GM21825 (cell line): ENCODE measurements around the gene FAF2.
A peak's percentile ranks its signal among the peaks of the same experiment; 100 is the strongest.
"Not testable (repeated sequence)": the region's sequence is repeated elsewhere in the genome, so short reads cannot be mapped to it uniquely, and the experiment has no call there.

ENCODE experiments used
- ATAC-seq: cut with Tn5 transposase; IDR thresholded peaks from one replicate; pipeline ENCODE4 v1.9.1; 2021; ENCODE audit warnings: mild to moderate bottlenecking, moderate library complexity; ENCODE audit not compliant: unreplicated experiment

FAF2 gene, protein sequence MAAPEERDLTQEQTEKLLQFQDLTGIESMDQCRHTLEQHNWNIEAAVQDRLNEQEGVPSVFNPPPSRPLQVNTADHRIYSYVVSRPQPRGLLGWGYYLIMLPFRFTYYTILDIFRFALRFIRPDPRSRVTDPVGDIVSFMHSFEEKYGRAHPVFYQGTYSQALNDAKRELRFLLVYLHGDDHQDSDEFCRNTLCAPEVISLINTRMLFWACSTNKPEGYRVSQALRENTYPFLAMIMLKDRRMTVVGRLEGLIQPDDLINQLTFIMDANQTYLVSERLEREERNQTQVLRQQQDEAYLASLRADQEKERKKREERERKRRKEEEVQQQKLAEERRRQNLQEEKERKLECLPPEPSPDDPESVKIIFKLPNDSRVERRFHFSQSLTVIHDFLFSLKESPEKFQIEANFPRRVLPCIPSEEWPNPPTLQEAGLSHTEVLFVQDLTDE

DNA sequence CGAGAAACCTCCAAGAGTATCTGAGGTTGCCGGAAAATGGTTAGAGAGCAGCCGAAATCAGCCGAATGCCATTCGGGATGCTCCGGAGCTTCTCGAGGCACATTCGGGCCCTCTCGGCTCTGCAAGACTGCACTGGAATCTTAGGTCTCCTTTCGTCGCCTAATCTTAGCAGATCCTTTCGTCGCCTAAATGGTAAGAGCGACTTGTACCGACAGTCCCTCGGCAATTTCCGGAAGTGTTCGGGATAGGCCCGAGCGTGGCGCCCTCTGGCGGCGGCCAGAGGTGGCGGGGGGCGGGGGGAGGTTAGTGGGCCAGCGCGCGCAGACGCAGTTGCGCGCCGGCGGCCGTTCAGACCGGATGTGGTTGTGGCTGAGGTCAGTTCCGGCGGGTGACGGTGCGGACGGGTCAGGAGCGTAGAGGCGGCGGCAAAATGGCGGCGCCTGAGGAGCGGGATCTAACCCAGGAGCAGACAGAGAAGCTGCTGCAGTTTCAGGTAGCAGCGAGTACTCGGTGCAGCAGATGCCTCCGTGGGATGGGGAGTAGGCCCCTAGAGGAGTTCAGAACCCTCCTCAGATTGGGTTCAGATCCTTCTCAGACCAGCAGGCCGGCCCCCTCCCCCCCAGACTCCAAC lies at the start of gene FAF2:
Gene FAF2 (plus strand): TSS at position 408 of the 631 bp plus-strand sequence. CDS start 23 bp downstream, at position 431.
- ATAC-seq = peak; percentile 94

DNA sequence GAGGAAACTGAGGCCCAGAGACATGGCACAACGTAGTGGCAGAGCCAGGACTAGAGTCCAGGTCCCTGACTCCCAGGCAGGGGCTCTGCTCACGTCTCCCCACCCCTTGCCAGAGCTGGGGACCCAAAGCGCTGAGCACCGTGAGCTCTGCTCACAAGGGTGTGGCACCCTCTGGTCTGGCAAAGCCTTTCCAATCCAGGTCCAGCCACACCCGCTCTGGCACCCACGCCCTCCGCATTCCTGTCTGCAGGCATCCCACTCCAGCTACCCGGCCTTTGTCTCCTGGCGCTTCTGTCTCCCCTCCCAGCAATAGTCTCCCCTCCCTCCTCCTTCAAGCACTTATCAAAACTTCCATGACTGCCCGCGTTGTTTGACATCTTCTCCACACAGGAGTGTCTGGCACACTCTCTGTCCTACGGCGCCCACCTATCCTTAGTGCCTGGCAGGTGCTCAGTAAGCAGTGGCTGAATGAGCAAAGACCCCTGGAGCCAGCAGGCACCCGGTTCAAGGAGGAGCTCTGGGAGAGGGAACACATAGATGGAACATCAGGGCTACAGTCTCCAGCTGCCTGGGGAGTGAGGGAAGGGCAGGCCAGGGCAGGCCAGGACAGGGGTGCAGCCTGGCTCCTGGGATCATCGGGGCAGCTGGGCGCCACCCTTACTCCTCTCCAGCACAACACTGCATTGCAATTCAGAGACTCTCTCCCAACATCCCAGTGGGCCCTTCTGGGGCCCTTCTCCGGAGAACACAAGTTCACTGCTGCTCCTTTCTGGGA lies 47.6 kb upstream of the FAF2 start:
- ATAC-seq = no peak

DNA sequence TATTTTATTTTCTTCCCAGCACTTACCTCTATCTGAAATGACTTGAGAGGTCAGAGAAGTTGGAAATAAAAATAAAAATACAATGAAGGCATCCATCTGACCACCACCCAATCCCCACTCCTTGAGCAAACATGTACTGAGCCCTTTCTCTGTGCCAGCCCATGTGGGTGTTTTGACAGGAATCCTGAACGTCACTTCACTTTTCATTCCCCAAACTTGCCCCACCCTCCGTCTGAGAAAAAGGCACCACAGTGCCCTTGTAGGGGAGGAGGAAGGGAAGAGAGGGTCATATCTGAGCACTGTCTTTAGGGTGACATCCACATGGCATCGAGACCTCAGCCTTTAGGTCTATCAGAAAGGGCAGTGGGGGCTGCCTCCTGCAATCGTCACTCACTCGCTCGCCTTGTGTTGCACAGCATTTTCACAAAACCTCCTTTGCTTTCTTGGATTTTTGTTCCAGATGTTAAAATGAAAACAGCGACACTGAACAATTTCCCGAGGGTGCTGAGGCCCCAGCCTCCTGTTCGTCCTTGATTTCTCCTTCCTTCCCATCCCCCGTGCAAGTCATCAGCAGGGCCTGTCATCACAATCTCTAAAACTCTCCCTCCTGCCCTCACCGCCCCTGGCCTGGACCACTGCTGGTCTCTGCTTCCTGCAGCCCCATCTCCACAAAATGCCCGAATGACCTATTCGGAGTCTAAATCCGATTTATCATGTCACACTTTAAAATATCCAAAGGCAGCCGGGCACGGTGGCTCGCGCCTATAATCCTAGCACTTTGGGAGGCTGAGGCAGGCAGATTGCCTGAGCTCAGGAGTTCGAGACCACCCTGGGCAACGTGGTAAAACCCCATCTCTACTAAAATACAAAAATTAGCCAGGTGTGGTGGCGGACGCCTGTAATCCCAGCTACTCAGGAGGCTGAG lies 46.6 kb upstream of the FAF2 start:
- no peak for ATAC-seq

DNA sequence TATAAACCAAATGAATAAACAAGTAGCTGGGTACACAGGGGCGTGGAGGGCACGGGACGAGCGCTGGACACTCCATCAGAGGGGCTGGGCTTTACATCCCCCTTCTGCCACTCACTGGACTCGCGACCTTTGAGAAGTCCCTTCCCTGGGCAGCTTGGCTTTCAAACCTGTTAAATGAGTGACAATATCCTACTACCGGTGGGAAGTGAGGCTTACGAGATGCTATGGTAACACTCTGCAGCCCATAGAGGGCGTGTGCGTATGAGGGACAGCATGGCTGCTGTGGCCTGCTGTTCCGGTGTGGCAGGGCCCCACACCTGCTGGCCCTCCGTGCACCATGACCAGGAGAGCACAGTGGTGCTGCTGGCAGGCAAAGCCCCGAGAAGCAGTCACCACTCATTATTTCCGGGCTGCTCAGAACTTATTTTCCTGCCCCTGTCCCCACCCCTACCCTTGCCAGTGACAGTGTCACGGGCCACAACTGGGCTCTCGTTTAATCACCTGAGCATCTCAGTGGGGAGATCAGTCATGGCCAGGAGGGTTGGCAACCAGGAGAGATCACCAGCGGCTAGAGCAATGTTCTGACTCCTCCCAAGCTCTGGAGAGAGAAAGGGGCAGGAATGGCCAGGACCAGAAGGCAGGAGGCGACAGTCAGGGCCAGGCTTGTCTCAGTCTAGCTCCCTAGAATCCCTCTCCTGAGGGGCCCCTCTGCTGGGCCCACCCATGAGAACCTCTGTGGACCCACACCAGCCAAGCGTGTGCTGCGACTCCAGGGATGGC lies 42.3 kb upstream of the FAF2 start:
- ATAC-seq = no peak

DNA sequence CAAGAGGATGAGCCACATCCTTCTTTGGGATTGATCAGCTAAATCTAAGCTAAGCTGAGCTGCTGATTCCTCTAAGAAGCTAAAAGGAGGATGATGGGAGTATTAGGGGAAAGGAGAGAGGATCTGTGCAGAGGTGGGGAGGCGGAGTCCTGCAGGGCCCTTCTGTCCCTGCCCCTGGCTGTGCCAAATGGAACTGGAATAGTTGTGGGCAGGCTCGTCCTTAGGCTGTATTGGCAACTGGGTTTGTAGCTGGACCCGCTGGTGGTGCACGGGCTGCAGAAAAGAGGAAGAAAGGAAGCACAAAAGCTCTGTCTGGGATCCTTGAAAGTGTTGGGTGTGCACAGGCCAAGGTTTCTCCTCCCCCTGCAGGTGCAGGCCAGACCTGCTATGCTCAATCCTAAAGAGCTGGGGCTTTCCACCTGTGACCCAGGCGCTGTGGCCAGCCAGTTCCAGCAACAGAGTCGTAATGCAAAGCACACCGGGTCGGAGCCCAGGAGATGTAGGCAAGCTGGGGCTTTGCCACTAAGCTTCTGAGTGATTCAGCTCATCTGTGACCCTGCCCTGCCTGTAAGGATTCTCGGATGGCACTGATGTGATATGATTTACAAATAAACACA lies 41.6 kb upstream of the FAF2 start:
- ATAC-seq = no peak

DNA sequence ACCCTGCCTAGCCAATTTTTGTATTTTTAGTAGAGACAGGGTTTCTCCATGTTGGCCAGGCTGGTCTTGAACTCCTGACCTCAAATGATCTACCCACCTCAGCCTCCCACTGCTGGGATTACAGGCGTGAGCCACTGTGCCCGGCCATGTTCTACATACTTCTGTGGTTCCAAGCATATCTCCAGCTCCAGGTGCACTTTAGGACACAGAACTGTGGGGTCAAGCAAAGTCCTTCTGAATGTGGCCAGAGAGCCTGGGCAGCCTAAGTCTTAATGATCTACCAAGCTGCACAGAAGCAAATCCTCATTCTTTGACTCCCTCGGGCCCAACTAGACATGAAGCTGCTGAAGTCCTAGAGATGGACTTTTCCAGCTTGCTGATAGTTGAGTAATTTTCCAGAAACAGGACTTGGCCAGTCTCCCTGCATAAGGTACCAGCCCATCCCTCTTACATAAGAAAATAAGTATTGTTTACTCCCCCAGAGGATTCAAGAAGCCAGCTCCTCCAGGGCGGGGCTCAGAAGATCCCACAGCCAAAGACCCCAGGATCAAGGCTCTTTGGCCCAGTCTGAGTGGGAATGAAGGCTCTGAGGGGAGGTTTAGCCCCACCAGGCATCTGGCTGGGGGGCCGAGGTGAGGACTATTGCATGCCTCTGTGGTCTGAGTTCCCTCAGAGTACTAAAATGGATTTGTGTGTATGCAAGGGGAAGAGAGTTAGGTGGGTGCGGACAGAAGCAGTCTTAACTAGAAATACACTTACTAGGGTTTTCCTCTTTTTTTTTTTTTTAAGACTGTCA lies 40.5 kb upstream of the FAF2 start:
- ATAC-seq = no peak

DNA sequence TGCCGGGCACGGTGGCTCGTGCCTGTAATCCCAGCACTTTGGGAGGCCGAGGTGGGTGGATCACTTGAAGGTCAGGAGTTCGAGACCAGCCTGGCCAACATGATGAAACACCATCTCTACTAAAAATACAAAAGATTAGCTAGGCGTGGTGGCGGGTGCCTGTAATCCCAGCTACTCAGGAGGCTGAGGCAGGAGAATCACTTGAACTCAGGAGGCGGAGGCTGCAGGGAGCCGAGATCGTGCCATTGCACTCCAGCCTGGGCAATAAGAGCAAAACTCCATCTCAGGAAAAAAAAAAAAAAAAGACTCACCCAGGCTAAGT lies 40.0 kb upstream of the FAF2 start:
- ATAC-seq = not testable (repeated sequence)

DNA sequence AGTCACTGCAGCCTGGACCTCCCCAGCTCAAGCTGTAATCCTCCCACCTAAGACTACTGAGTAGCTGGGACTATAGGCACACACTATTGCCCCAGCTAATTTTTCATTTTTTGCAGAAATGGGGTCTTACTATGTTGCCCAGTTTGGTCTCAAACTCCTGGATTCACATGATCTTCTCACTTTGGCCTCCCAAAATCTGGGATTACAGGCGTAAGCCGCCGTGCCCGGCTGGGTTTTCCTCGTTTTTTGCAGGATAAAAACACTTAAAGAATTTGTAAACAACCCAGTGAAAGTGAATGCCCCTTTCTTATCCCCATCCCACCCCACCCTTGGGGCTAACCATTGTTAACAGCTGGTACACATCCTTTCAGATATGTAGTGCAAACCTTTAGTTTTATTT lies 39.6 kb upstream of the FAF2 start:
- ATAC-seq = no peak

DNA sequence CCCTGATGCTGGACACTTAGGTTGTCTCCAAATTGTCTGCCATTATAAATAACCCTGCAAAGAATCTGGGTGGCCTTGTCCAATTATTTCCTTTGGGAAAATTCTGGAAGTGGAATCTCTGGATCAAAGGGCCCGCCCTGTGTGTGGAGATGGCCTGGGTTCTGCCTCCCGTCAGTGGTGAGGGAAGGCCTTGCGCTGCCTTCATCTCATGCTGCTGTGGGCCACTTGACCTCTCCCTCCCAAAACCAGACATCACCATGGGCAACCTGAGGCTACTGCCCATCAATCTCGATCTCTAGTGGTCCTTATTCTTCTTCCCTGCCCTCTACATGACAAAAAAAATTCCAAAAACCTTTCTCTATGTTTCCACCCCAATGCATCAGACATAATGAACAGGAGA lies 38.4 kb upstream of the FAF2 start:
- ATAC-seq = no peak

DNA sequence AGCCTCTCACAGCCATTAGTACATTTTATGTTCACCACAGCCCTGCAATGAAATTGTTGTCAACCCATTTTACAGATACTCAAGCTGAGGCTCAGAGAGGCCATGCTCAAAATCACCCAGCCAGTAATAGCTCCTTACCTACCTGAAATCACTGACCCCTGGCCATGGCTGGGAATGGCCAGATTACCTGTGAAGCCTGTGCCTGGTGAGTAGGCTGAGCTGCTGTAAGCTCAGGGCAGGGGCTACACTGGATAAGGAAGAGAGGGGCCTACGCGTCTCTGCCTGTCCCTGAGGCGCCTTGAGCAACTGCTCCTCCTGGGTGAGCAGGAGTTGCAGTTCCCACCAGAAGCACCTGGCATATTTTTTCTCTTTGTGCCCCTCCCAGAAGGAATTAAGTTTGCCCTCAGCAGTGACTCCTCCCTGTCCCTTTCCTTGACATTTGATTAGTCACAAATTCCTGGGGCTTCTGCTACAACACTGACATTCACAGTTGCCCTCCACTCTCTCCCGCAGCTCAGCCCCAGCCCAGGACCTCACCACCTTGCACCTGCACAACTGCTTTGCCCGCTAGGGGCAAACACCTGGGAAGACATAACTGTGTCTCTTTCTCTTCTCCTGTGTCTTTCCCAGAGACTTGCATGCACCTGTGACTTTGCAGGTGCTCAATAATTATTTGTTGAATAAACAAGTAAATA lies 37.6 kb upstream of the FAF2 start:
- no peak for ATAC-seq

DNA sequence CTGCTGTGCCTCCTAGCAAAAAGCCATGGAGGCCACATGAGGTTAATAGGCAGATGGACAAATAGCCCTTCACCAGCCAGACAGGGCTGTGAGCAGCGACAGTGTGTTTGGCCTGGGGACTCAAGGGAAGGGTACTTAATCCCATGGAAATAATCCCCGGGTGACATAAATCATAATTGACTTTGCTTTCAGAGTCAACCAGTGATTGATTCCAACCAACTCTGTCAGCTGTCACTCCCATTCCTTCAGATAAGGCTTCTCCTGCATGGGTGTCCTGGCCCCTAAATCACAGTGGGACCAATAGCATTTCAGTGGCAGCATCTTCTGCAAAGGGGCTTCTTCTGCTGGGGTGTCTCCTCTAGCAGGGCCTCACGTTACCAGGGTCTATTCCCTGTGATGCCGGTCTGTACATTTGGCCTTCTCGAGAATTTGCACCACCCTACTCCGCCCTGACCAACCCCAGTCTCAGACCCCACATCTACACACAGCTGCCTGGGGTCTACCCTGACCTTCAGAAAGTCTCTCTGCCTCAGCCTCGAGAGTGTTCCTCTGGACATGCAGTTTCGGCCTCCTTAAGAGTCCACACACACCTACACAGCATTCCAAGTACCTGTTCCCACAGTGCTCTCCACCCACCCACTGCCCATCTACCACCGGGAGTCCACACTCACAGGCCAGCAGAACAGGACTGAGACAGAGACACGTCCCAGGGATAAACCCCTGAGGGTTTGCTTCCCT lies 35.5 kb upstream of the FAF2 start:
- no peak for ATAC-seq

DNA sequence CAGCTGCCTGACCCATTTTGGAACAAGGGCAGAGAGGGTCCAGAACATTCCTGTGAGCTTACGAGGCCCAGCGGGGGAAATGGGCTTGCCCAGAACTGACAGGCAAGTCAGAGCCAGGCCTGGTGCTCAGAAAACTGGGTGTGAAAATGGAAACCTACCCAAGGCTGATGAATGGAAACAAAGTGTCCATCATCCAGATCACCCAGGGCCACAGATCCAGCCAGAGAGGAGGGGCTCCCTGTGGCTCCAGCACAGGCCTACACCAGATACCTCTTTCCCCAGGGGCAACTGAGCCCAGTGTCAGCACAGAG lies 35.0 kb upstream of the FAF2 start:
- ATAC-seq = no peak

DNA sequence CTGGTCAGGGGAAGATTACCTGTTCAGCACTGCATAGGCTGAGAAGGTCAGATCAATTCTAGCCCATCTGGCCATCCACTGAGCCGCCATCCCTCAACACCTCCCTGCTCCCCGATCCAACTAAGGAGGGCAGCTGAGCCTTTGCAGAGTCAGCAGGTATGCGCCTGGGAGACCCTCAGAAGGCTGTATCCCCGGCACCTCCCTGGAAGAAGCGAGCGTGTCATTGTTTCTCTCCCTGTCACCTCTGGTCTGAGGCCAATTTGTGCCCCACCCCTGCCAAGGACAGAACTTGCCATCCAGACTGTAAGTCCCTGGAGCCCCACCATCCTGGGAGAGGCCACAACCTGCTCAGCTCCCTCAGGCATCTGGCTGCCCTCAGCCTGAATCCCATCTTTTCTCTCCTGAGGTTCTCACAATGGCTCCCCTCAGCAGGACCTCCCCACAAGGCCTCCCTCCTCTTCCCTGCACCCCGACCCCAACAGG lies 34.4 kb upstream of the FAF2 start:
- ATAC-seq = no peak

DNA sequence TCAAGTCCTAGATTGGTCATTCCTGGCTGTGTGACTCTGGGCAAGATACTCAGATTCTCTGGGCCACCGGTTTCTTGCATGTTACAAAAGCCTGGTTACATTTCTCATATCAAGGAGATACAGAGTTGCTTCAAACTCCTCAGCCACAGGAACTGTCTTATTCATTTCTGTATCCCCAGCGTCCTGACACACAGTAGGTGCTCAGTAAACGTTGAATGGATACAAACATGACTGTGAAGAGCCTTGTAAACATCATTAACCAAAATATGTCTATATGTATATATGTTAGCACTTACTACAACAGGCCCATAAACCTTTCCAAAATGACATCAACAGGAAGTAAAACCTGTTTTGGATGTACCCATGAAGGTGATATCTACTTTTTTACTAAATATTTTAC lies 33.5 kb upstream of the FAF2 start:
- no peak for ATAC-seq

DNA sequence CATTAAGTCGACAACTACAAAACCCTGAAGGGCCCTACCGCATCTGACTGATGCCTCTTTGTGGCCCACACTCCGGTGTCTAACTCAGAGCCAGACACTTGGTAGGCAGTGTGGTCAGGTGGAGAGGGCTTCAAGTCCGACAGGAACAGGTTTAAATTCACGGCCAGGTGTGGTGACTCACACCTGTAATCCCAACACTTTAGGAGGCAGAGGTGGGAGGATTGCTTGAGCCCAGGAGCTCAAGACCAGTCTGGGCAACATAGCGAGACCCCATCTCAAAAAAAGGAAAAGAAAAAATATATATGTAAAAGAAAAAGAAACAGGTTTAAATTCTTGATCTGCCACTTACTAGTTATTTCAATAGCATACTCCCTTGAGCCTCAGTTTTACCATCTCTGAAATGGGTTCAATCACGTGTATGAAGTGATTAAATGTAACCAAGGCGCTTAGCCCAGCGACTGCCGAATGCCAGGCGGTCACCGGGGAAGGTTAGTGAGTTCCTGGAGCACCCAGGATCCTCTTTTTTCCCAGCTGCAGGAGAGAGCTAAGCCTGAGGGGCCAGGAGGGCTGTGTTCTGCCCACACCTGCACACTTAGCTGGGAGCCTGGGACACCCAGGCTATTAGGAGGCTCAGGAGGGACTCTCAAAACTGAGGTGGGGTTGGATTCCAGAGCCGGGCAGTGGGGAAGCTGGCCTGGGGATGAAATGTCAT lies 32.8 kb upstream of the FAF2 start:
- no peak for ATAC-seq

DNA sequence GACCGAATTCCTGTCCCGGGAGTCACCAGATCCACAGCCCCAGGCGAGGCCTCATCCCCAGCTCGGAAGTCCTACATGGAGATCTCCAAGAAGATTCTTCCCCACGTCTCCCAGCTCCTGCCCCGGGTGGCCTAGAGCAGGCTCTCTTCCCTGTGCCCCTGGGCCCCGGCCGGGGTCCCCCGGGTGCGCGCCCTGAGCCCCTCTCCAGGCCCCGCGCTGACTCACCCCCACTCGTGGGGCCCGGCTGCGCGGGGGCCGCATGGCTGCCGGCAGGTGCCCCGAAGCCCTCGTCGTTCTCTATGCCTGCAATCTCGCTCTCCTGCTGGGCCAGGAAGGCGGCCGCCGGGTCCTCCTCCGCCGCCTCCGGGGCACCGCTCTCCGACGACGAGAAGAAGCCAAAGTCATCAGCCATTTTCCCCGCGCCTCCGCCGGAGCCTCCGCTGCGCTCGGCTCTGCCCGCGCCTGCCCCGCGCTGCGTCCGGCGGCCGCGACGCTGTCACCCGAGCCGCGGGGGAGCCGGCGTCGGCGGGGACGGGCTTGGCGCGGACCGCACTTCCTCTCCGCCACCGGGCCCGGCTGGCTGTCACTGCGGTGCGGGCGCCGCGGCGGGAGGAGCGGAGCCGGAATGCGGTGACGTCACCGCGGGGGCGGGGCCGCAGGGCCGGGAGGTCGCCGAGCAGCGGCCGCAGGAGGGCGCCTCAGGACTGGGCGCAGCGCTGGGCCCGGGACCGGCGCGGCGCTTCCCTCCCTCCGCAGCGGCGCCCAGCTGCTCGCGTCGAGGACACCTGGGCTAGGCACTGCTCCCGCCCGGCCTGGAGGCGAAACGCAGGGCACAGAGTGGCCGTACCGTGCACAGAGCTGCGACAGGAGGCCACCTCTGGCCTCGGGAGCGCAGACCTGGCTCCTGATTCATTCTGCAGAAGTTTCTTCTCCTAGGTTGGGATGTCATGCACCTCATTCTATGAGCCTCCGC lies 31.9 kb upstream of the FAF2 start, which contains the start of gene CLTB:
Gene CLTB (minus strand): TSS at position 588 of the 973 bp plus-strand sequence. CDS start 176 bp downstream, at position 412.
- ATAC-seq = peak; percentile 93
